Measurements from ENCODE around the gene DSG1.

The DSG1 gene

GRCh38 chr18:31403409-31403808 is 85.4 kb downstream of the DSG1 start:
- no peak for DNase-seq (ENCODE audit: low read depth)
- H3K4me3 ChIP-seq (ENCODE audit: low read depth, low read length), result no peak overlapping the region
- no peak for TF ChIP-seq CTCF (IDR thresholded peaks at IDR 0.05; ENCODE audit: low read depth, low read length, missing control alignments)
